Neural progenitor cell (in vitro differentiated cells): ENCODE measurements around the gene USP15. TPM values are rescaled to one million over a fixed set of nuclear protein-coding genes. Genes with fewer than 3 reads are reported as not detected.

Source experiments
- DNase-seq: peaks from one replicate; pipeline ENCODE4 v3.0.0-alpha.2; 2016; ENCODE audit warnings: low spot score
- H2AFZ ChIP-seq: fragments of 200-600 bp; sonication (generic); replicated peaks from 2 replicates; pipeline ENCODE4 v1.6.1; 2016; ENCODE audit warnings: antibody characterized with exemption
- H3F3A ChIP-seq: fragments of 200-600 bp; sonication (generic); 2 replicates; pipeline ENCODE4 v1.6.1; 2016; ENCODE audit warnings: antibody characterized with exemption, low read depth
- H3K27ac ChIP-seq: fragments of 200-600 bp; sonication (generic); 2 replicates; pipeline ENCODE4 v1.5.1; 2016; ENCODE audit warnings: mild to moderate bottlenecking
- H3K27me3 ChIP-seq: fragments of 200-600 bp; sonication (generic); 2 replicates; pipeline ENCODE4 v1.6.1; 2016; ENCODE audit warnings: mild to moderate bottlenecking, moderate library complexity
- H3K36me3 ChIP-seq: fragments of 200-600 bp; sonication (generic); 2 replicates; pipeline ENCODE4 v1.5.1; 2016
- H3K4me1 ChIP-seq: fragments of 200-600 bp; sonication (generic); 2 replicates; pipeline ENCODE4 v1.6.1; 2016; ENCODE audit warnings: mixed run types
- H3K4me2 ChIP-seq: fragments of 200-600 bp; sonication (generic); 2 replicates; pipeline ENCODE4 v1.6.1; 2016
- H3K4me3 ChIP-seq: fragments of 200-600 bp; sonication (generic); 2 replicates; pipeline ENCODE4 v1.5.1; 2016
- H3K79me2 ChIP-seq: fragments of 200-600 bp; sonication (generic); 2 replicates; pipeline ENCODE4 v1.6.1; 2016; ENCODE audit warnings: low read depth
- H3K9ac ChIP-seq: fragments of 200-600 bp; sonication (generic); 2 replicates; pipeline ENCODE4 v1.6.1; 2016
- H3K9me3 ChIP-seq: fragments of 200-600 bp; sonication (generic); 2 replicates; pipeline ENCODE4 v1.5.1; 2016; ENCODE audit warnings: low read depth
- H4K20me1 ChIP-seq: fragments of 200-600 bp; sonication (generic); 2 replicates; pipeline ENCODE4 v1.6.1; 2016; ENCODE audit warnings: low read depth
- H3K27ac Mint-ChIP-seq: 3 replicates; pipeline ENCODE4 v1.8.0; 2021; ENCODE audit warnings: mixed read lengths
- H3K27me3 Mint-ChIP-seq: 2 replicates; pipeline ENCODE4 v1.8.0; 2022; ENCODE audit warnings: low read depth, mild to moderate bottlenecking, inconsistent platforms, moderate library complexity, mixed read lengths; ENCODE audit not compliant: insufficient read depth
- H3K36me3 Mint-ChIP-seq: 3 replicates; pipeline ENCODE4 v1.8.0; 2021; ENCODE audit warnings: mixed read lengths
- H3K4me1 Mint-ChIP-seq: 3 replicates; pipeline ENCODE4 v1.8.0; 2021; ENCODE audit warnings: mixed read lengths
- H3K4me3 Mint-ChIP-seq: 3 replicates; pipeline ENCODE4 v1.8.0; 2021; ENCODE audit warnings: mild to moderate bottlenecking, moderate library complexity, mixed read lengths
- H3K9me3 Mint-ChIP-seq: 3 replicates; pipeline ENCODE4 v1.8.0; 2020; ENCODE audit warnings: mixed read lengths
- EZH2 ChIP-seq: fragments of 200-600 bp; sonication (generic); IDR thresholded peaks from 2 replicates; pipeline ENCODE4 v1.6.1; 2017; ENCODE audit warnings: antibody characterized with exemption, mild to moderate bottlenecking, moderate library complexity
- EZH2phosphoT487 ChIP-seq: fragments of 200-600 bp; sonication (generic); IDR thresholded peaks from 2 replicates; pipeline ENCODE4 v1.6.1; 2017; ENCODE audit warnings: antibody characterized with exemption
- total RNA-seq: library from RNA; depleted of rRNA; stranded (reverse); fragments of >200 nt; gene quantifications from 2 replicates; pipeline ENCODE4 v1.2.3, GENCODE V29; 2015; ENCODE audit warnings: low replicate concordance
- TF ChIP-seq, protein P1 (sequence below): fragments of 200-600 bp; sonication (generic); IDR thresholded peaks from 2 replicates; pipeline ENCODE4 v1.5.1; 2017; ENCODE audit warnings: antibody characterized with exemption, mild to moderate bottlenecking

USP15 gene
- total RNA-seq, 1 donor from 2014 or later, result 36.0 TPM

GRCh38 chr12:62268956-62269355, 8.8 kb downstream of the USP15 start:
- no peak overlapping the region for H3K27ac Mint-ChIP-seq
- H3K27ac ChIP-seq, result no peak overlapping the region
- H2AFZ ChIP-seq, result no peak overlapping the region
- no peak overlapping the region for H3K4me3 ChIP-seq
- no peaks in the 10 kb centered on the region for H3K27me3 ChIP-seq
- H3K36me3 ChIP-seq, result no peaks in the 10 kb centered on the region
- H4K20me1 ChIP-seq, result peaks cover 27% of the 10 kb centered on the region
- no peak overlapping the region for H3K4me2 ChIP-seq
- H3K4me1 Mint-ChIP-seq, result no peaks in the 10 kb centered on the region
- DNase-seq, result no peak
- no peaks in the 10 kb centered on the region for H3K4me1 ChIP-seq
- H3K9me3 Mint-ChIP-seq, result no peaks in the 10 kb centered on the region
- H3K4me3 Mint-ChIP-seq, result no peak overlapping the region
- peaks cover 98% of the 10 kb centered on the region for H3K79me2 ChIP-seq
- no peaks in the 10 kb centered on the region for H3K36me3 Mint-ChIP-seq
- H3K9ac ChIP-seq, result no peak overlapping the region
- TF ChIP-seq EZH2phosphoT487, result no peak
- TF ChIP-seq, protein P1, sequence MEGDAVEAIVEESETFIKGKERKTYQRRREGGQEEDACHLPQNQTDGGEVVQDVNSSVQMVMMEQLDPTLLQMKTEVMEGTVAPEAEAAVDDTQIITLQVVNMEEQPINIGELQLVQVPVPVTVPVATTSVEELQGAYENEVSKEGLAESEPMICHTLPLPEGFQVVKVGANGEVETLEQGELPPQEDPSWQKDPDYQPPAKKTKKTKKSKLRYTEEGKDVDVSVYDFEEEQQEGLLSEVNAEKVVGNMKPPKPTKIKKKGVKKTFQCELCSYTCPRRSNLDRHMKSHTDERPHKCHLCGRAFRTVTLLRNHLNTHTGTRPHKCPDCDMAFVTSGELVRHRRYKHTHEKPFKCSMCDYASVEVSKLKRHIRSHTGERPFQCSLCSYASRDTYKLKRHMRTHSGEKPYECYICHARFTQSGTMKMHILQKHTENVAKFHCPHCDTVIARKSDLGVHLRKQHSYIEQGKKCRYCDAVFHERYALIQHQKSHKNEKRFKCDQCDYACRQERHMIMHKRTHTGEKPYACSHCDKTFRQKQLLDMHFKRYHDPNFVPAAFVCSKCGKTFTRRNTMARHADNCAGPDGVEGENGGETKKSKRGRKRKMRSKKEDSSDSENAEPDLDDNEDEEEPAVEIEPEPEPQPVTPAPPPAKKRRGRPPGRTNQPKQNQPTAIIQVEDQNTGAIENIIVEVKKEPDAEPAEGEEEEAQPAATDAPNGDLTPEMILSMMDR, result no peak
- no peaks in the 10 kb centered on the region for H3K9me3 ChIP-seq
- H3F3A ChIP-seq, result no peaks in the 10 kb centered on the region
- no peaks in the 10 kb centered on the region for H3K27me3 Mint-ChIP-seq

DNA sequence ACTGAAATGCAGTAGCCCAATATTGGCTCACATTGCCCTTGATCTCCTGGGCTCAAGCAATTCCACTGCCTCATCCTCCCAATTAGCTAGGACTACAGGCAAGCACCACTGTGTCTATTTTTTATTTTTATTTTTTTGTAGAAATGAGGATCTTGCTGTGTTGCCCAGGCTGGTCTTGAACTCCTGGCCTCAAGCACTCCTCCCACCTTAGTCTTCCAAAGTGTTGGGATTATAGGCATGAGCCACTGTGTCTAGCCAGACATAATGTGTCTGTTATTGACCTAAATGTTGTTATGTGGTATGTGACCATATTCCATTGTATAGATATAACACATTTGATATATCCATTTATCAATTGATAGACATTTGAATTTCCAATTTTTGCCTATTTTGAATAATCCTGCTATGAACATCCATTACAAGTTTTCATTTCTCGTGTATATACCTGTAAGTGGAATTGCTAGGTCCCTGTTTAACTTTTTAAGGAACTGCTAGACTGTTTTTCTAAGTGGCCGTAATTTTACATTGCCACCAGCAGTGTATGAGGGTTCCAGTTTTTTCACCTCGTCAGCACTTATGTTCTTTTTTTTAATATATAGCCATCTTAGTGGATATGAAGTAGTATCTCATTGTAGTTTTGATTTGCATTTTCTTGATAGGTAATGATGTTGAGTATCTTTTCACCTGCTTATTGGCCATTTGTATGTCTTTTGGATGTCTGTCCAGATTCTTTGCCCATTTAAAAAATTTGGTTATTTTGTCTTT, 9.4 kb downstream of the USP15 start:
- no peak overlapping the region for H3K27ac Mint-ChIP-seq
- DNase-seq, result no peak
- no peak overlapping the region for H3K4me2 ChIP-seq
- H3K36me3 Mint-ChIP-seq, result no peaks in the 10 kb centered on the region
- peaks cover 96% of the 10 kb centered on the region for H3K79me2 ChIP-seq
- H3K27me3 ChIP-seq, result no peaks in the 10 kb centered on the region
- H3K4me1 Mint-ChIP-seq, result no peaks in the 10 kb centered on the region
- H3K9ac ChIP-seq, result no peak overlapping the region
- peaks cover 26% of the 10 kb centered on the region for H4K20me1 ChIP-seq
- H3K27ac ChIP-seq, result no peak overlapping the region
- H3K36me3 ChIP-seq, result no peaks in the 10 kb centered on the region
- H3K27me3 Mint-ChIP-seq, result no peaks in the 10 kb centered on the region
- H3K9me3 Mint-ChIP-seq, result no peaks in the 10 kb centered on the region
- no peak overlapping the region for H3K4me3 Mint-ChIP-seq
- no peaks in the 10 kb centered on the region for H3K4me1 ChIP-seq
- TF ChIP-seq, protein P1, result no peak
- TF ChIP-seq EZH2phosphoT487 (no peak), EZH2 (no peak)
- no peaks in the 10 kb centered on the region for H3F3A ChIP-seq
- H3K9me3 ChIP-seq, result no peaks in the 10 kb centered on the region
- H2AFZ ChIP-seq, result no peak overlapping the region
- no peak overlapping the region for H3K4me3 ChIP-seq

GRCh38 chr12:62270384-62270783, 10.2 kb downstream of the USP15 start:
- no peak overlapping the region for H3K27ac Mint-ChIP-seq
- H3K36me3 Mint-ChIP-seq, result no peaks in the 10 kb centered on the region
- Histone ChIP-seq H3K4me2 (no peak overlapping the region), H3K79me2 (peaks cover 96% of the 10 kb centered on the region), H3K4me1 (no peaks in the 10 kb centered on the region), H3K36me3 (no peaks in the 10 kb centered on the region), H2AFZ (no peak overlapping the region), H3K27ac (no peak overlapping the region), H3K27me3 (no peaks in the 10 kb centered on the region), H3K4me3 (no peak overlapping the region), H3F3A (no peaks in the 10 kb centered on the region), H4K20me1 (peaks cover 22% of the 10 kb centered on the region), H3K9me3 (no peaks in the 10 kb centered on the region), H3K9ac (peak overlapping the region; percentile 1)
- H3K4me3 Mint-ChIP-seq, result no peak overlapping the region
- DNase-seq, result no peak
- H3K27me3 Mint-ChIP-seq, result no peaks in the 10 kb centered on the region
- H3K9me3 Mint-ChIP-seq, result no peaks in the 10 kb centered on the region
- TF ChIP-seq EZH2phosphoT487 (no peak), EZH2 (no peak)
- TF ChIP-seq, protein P1, result no peak
- H3K4me1 Mint-ChIP-seq, result no peaks in the 10 kb centered on the region
